Endothelial cell of umbilical vein (primary cell): ENCODE measurements around the gene HIP1R.

Experiments
- EZH2 ChIP-seq: IDR thresholded peaks from 2 replicates; pipeline ENCODE4 v1.6.1; 2012; ENCODE audit warnings: borderline replicate concordance, low read depth, mild to moderate bottlenecking, moderate library complexity, low read length, inconsistent platforms; ENCODE audit not compliant: severe bottlenecking
- TF ChIP-seq, protein P1 (sequence below), 2 donors: IDR thresholded peaks; 1 replicate in 1 of 2; 2 replicates in 1 of 2; pipeline ENCODE4 v1.5.1; 2011; ENCODE audit warnings: low read length in 2 of 2, mild to moderate bottlenecking in 2 of 2, moderate library complexity in 2 of 2, control low read depth in 1 of 2, inconsistent platforms in 1 of 2, low read depth in 1 of 2; ENCODE audit not compliant: insufficient read depth in 1 of 2; ENCODE audit errors: extremely low read depth in 1 of 2

GRCh38 chr12:122874081-122874480 lies 38.8 kb downstream of the HIP1R start:
- TF ChIP-seq, protein P1, sequence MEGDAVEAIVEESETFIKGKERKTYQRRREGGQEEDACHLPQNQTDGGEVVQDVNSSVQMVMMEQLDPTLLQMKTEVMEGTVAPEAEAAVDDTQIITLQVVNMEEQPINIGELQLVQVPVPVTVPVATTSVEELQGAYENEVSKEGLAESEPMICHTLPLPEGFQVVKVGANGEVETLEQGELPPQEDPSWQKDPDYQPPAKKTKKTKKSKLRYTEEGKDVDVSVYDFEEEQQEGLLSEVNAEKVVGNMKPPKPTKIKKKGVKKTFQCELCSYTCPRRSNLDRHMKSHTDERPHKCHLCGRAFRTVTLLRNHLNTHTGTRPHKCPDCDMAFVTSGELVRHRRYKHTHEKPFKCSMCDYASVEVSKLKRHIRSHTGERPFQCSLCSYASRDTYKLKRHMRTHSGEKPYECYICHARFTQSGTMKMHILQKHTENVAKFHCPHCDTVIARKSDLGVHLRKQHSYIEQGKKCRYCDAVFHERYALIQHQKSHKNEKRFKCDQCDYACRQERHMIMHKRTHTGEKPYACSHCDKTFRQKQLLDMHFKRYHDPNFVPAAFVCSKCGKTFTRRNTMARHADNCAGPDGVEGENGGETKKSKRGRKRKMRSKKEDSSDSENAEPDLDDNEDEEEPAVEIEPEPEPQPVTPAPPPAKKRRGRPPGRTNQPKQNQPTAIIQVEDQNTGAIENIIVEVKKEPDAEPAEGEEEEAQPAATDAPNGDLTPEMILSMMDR (IDR thresholded peaks at IDR 0.05; ENCODE audit: extremely low read depth in 1 of 2, insufficient read depth in 1 of 2, low read depth in 1 of 2, low read length in 2 of 2) = no peak
- no peak for TF ChIP-seq EZH2
